AG09309 (cell line): ENCODE data around the gene SORCS3.

ENCODE experiments used
- DNase-seq: peaks from one replicate; pipeline ENCODE4 v3.0.0-alpha.2; 2010; ENCODE audit warnings: low read depth
- H3K4me3 ChIP-seq: 2 replicates; pipeline ENCODE4 v1.5.1; 2011; ENCODE audit warnings: mild to moderate bottlenecking, low read depth, low read length, moderate library complexity; ENCODE audit not compliant: control insufficient read depth
- TF ChIP-seq, protein P1 (sequence below): IDR thresholded peaks from 2 replicates; pipeline ENCODE4 v1.5.1; 2011; ENCODE audit warnings: mild to moderate bottlenecking, low read depth, low read length, inconsistent platforms; ENCODE audit not compliant: insufficient read depth, control insufficient read depth; ENCODE audit errors: missing control alignments

The SORCS3 gene

DNA sequence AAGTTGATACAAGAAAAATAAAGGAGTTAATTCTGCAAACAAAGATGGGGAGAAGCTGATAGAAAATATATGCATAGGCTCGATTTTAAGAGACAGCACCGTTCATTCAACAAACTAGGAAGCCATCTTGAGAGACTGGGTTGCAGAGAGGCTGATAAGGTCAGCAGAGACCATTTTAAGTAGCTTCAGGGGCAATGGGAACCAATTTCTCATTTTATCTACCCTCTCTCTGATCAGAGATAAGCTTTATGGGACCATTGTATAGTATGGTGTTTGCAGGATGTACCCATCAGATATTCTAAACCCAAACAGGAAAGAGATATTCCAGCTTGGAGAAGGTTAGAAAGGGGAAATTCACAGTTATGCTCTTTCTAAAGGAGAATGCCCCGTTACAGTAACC is 499.5 kb downstream of the SORCS3 start:
- TF ChIP-seq, protein P1, sequence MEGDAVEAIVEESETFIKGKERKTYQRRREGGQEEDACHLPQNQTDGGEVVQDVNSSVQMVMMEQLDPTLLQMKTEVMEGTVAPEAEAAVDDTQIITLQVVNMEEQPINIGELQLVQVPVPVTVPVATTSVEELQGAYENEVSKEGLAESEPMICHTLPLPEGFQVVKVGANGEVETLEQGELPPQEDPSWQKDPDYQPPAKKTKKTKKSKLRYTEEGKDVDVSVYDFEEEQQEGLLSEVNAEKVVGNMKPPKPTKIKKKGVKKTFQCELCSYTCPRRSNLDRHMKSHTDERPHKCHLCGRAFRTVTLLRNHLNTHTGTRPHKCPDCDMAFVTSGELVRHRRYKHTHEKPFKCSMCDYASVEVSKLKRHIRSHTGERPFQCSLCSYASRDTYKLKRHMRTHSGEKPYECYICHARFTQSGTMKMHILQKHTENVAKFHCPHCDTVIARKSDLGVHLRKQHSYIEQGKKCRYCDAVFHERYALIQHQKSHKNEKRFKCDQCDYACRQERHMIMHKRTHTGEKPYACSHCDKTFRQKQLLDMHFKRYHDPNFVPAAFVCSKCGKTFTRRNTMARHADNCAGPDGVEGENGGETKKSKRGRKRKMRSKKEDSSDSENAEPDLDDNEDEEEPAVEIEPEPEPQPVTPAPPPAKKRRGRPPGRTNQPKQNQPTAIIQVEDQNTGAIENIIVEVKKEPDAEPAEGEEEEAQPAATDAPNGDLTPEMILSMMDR, result no peak
- no peak for DNase-seq
- no peak overlapping the region for H3K4me3 ChIP-seq

GRCh38 chr10:105145711-105146110 is 504.6 kb downstream of the SORCS3 start:
- H3K4me3 ChIP-seq, result no peak overlapping the region
- TF ChIP-seq, protein P1, result no peak
- DNase-seq, result no peak

GRCh38 chr10:105146436-105146835 is 505.3 kb downstream of the SORCS3 start:
- H3K4me3 ChIP-seq, result no peak overlapping the region
- TF ChIP-seq, protein P1, result no peak
- no peak for DNase-seq

- no peak for DNase-seq
- TF ChIP-seq, protein P1, result no peak
- H3K4me3 ChIP-seq, result no peak overlapping the region
These were observed 507.4 kb downstream of the SORCS3 start for GRCh38 chr10:105148456-105148855.

- TF ChIP-seq, protein P1, result no peak
- no peak for DNase-seq
- no peak overlapping the region for H3K4me3 ChIP-seq
These were observed 507.8 kb downstream of the SORCS3 start for GRCh38 chr10:105148921-105149320.

GRCh38 chr10:105149371-105149891 is 508.3 kb downstream of the SORCS3 start:
- TF ChIP-seq, protein P1, result no peak
- DNase-seq, result peak; percentile 17
- no peak overlapping the region for H3K4me3 ChIP-seq
